GM20000 (cell line): ENCODE measurements around the gene CA7.

Experiments
- DNase-seq: peaks from one replicate; pipeline ENCODE4 v3.0.0; 2012; ENCODE audit warnings: low spot score
- TF ChIP-seq, protein P1 (sequence below): IDR thresholded peaks from 2 replicates; pipeline ENCODE4 v1.5.1; 2012; ENCODE audit warnings: mild to moderate bottlenecking, control low read depth; ENCODE audit errors: extremely low read depth, missing control alignments

Gene CA7

DNA sequence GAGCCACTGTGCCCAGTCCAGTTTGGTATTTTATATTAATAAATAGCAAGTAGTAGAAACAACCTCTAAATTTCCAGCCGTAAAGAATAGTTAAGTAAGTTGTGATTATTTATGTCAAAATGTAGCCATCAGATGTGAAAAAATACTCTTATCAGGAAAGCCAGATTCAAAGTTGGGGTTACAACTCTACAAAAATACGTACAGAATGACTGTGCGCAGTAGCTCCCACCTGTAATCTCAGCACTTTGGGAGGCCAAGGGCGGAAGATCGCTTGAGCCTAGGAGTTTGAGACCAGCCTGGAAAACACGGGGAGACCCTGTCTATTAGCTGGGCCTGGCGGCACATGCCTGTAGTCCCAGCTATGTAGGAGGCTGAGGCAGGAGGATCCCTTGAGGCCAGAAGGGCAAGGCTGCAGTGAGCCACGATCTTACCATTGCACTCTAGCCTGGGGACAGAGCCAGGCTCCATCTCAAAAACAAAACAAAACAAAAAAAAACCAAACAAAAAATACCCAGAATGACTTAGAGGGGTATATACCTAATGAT lies 37.8 kb downstream of the CA7 start:
- DNase-seq: no peak
- TF ChIP-seq, protein P1, sequence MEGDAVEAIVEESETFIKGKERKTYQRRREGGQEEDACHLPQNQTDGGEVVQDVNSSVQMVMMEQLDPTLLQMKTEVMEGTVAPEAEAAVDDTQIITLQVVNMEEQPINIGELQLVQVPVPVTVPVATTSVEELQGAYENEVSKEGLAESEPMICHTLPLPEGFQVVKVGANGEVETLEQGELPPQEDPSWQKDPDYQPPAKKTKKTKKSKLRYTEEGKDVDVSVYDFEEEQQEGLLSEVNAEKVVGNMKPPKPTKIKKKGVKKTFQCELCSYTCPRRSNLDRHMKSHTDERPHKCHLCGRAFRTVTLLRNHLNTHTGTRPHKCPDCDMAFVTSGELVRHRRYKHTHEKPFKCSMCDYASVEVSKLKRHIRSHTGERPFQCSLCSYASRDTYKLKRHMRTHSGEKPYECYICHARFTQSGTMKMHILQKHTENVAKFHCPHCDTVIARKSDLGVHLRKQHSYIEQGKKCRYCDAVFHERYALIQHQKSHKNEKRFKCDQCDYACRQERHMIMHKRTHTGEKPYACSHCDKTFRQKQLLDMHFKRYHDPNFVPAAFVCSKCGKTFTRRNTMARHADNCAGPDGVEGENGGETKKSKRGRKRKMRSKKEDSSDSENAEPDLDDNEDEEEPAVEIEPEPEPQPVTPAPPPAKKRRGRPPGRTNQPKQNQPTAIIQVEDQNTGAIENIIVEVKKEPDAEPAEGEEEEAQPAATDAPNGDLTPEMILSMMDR: no peak

DNA sequence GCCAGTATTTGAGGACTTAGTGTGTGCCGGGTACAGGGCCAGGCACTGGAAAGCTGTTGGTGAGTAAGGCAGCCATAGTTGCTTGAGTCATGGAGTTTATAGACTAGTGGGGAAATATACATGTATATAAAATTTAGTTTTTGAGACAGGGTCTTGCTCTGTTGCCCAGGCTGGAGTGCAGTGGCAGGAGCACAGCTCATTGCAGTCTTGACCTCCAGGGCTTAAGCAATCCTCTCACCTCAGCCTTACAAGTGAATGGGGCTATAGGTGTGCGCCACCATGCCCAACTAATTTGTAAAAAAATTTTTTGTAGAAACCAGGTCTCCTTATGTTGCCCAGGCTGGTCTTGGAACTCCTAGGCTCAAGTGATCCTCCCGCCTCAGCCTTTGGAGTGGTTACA lies 38.5 kb downstream of the CA7 start:
- TF ChIP-seq, protein P1: no peak
- DNase-seq: no peak

DNA sequence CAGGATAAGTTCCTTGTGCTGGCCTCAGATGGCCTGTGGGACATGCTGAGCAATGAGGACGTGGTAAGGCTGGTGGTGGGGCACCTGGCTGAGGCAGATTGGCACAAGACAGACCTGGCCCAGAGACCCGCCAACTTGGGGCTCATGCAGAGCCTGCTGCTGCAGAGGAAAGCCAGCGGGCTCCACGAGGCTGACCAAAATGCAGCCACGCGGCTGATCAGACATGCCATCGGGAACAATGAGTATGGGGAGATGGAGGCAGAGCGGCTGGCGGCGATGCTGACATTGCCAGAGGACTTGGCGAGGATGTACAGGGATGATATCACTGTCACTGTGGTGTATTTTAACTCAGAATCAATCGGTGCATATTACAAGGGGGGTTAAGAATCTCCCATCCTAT lies 41.3 kb downstream of the CA7 start:
- DNase-seq: no peak

DNA sequence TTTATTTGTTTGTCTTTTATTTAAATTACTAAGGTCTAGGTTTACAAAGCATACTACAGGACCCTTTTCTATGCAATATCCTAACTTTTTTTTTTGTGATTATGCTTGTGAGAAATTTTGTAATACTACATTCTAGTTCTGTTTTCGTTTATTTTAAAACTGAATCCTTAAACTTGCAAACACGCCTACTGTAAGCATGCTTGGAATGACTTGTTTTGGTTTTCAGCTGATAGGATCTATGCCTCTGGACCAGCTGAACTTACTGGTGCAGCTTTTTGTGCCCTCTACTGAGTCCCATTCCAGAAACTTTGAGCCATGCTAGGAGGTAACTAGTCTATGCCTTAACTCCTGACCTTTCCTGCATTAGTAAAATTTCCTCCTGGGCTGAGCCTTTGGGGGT lies 42.1 kb downstream of the CA7 start:
- DNase-seq: no peak
- TF ChIP-seq, protein P1: no peak

More for the DNA sequence above, 41.3 kb downstream of the CA7 start:
- TF ChIP-seq, protein P1: no peak

DNA sequence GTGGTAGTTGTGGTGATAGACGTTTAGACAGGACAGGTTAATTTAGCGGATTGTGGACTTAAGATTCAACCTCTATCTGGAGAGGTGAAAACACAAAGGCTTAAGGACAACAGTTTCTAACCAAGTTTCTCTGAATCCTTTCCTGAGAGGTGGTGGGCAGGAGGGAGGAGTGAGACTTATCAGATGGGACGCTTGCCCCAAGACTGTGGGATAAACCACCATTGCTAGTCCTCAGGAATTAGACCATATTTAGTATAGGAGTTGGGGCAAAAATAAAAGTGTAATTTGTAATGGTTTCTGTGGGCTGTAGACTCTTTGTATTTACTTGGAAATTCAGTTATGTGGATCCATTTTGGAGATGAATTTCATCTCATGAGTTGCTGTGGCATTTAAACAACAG lies 42.7 kb downstream of the CA7 start:
- TF ChIP-seq, protein P1: no peak
- no peak for DNase-seq

DNA sequence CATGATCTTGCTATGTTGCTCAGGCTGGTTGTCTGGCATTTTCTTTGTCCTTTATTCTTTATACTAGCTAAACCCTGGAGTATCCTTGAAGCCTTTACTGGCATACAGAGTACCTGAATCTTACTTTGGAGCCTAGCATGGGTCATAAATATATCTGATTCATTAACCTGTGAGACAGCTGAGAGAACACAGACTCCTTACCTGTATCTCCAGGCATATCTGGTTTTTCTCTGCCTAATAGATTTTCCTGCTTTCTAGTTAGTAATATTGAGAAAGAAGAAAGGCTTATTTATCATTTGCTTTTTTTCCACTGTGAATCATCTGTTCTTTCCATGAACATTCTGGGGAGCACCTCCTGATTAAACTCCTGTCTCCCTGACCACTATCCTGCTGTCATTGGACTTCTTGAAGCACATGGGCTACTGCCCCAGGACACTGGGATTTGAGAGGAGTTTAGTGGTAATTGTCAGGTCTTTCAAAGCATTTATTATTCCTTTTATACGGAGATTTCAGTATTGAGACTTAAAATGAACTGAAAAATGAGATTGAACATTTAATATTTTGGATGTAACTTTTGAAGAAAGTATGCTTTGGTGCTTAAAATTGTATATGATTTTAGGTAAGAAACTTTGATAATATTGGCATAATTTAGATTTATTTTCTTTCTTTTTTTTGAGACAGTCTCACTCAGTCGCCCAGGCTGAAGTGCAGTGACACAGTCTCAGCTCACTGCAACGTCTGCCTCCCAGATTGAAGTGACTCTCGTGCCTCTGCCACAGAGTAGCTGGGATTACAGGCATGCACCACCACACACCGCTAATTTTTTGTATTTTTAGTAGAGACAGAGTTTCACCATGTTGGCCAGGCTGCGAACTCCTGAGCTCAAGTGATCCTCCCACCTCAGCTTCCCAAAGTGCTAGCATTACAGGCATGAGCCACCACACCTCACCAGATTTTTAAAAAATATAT lies 44.7 kb downstream of the CA7 start:
- DNase-seq: no peak
- TF ChIP-seq, protein P1: no peak

DNA sequence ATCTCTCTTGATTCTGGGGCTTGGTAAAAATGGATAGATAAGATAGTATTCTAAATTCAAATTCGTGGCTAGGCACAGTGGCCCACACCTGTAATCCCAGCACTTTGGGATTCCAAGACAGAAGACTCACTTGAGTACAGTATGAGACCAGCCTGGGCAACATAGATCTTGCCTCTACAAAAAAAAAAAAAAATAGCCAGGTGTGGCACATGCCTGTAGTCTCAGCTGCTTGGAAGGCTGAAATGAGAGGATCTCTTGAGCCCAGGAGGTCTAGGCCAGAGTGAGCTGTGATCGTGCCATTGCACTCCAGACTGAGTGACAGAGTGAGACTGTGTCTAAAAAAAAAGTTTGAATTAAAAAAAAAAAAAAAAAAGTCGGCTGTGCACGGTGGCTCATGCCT lies 45.4 kb downstream of the CA7 start:
- DNase-seq: no peak
- TF ChIP-seq, protein P1: no peak
